NT2/D1 (cell line): Measurements from ENCODE around the gene GRAP.

Source experiments
- DNase-seq: peaks from one replicate; pipeline ENCODE4 v3.0.0-alpha.2; 2011; ENCODE audit warnings: low read depth, low spot score
- H3K27me3 ChIP-seq: 2 replicates; pipeline ENCODE4 v1.6.0; 2011; ENCODE audit warnings: mild to moderate bottlenecking; ENCODE audit not compliant: insufficient read length, insufficient read depth
- H3K36me3 ChIP-seq: 2 replicates; pipeline ENCODE4 v1.6.1; 2011; ENCODE audit warnings: mild to moderate bottlenecking, low read length, mixed read lengths; ENCODE audit not compliant: insufficient read depth, insufficient read length
- H3K4me1 ChIP-seq: 2 replicates; pipeline ENCODE4 v1.5.1; 2011; ENCODE audit not compliant: insufficient read depth, insufficient read length
- H3K4me3 ChIP-seq: 2 replicates; pipeline ENCODE4 v1.5.1; 2011; ENCODE audit warnings: low read depth; ENCODE audit not compliant: insufficient read length
- H3K9ac ChIP-seq: 2 replicates; pipeline ENCODE4 v1.6.0; 2011; ENCODE audit warnings: low read depth; ENCODE audit not compliant: insufficient read length
- H3K9me3 ChIP-seq: 2 replicates; pipeline ENCODE4 v1.5.1; 2011; ENCODE audit warnings: mild to moderate bottlenecking, low read length; ENCODE audit not compliant: insufficient read depth
- SUZ12 ChIP-seq: IDR thresholded peaks from 2 replicates; pipeline ENCODE4 v1.6.1; 2011; ENCODE audit not compliant: insufficient read length, insufficient read depth; ENCODE audit errors: extremely low read depth
- YY1 ChIP-seq: IDR thresholded peaks from 2 replicates; pipeline ENCODE4 v1.6.1; 2011; ENCODE audit not compliant: insufficient read length, insufficient read depth
- ZNF274 ChIP-seq: IDR thresholded peaks from 2 replicates; pipeline ENCODE4 v1.6.1; 2011; ENCODE audit warnings: mild to moderate bottlenecking, low read depth, low read length

The GRAP gene

GRCh38 chr17:18988546-18989173 is 58.1 kb downstream of the GRAP start:
- TF ChIP-seq SUZ12 (no peak), YY1 (no peak), ZNF274 (no peak)
- Histone ChIP-seq H3K9me3 (no peaks in the 10 kb centered on the region), H3K4me3 (no peak overlapping the region), H3K36me3 (peaks cover 68% of the 10 kb centered on the region), H3K27me3 (no peaks in the 10 kb centered on the region), H3K4me1 (peaks cover under 1% of the 10 kb centered on the region), H3K9ac (no peak overlapping the region)
- DNase-seq, result no peak

- no peaks in the 10 kb centered on the region for H3K9me3 ChIP-seq
- DNase-seq, result no peak
- H3K36me3 ChIP-seq, result peaks cover 72% of the 10 kb centered on the region
- no peaks in the 10 kb centered on the region for H3K27me3 ChIP-seq
- no peak overlapping the region for H3K9ac ChIP-seq
- H3K4me3 ChIP-seq, result no peak overlapping the region
- peaks cover 4% of the 10 kb centered on the region for H3K4me1 ChIP-seq
- TF ChIP-seq ZNF274, result no peak
Observed at GRCh38 chr17:18987862-18988545, 58.8 kb downstream of the GRAP start.

GRCh38 chr17:18987230-18987610 is 59.5 kb downstream of the GRAP start:
- no peaks in the 10 kb centered on the region for H3K27me3 ChIP-seq
- H3K9me3 ChIP-seq, result no peaks in the 10 kb centered on the region
- H3K4me1 ChIP-seq, result peaks cover 9% of the 10 kb centered on the region
- H3K9ac ChIP-seq, result no peak overlapping the region
- no peak for DNase-seq
- H3K4me3 ChIP-seq, result no peak overlapping the region
- TF ChIP-seq SUZ12, result no peak
- TF ChIP-seq ZNF274, result no peak
- no peak for TF ChIP-seq YY1
- H3K36me3 ChIP-seq, result peaks cover 72% of the 10 kb centered on the region

GRCh38 chr17:18986541-18987229 is 60.1 kb downstream of the GRAP start:
- DNase-seq, result no peak
- TF ChIP-seq ZNF274 (no peak), SUZ12 (no peak), YY1 (no peak)
- H3K9ac ChIP-seq, result no peak overlapping the region
- H3K9me3 ChIP-seq, result no peaks in the 10 kb centered on the region
- peaks cover 69% of the 10 kb centered on the region for H3K36me3 ChIP-seq
- no peaks in the 10 kb centered on the region for H3K27me3 ChIP-seq
- peaks cover 12% of the 10 kb centered on the region for H3K4me1 ChIP-seq
- no peak overlapping the region for H3K4me3 ChIP-seq

- Histone ChIP-seq H3K9me3 (no peaks in the 10 kb centered on the region), H3K9ac (no peak overlapping the region), H3K4me1 (peaks cover 18% of the 10 kb centered on the region), H3K4me3 (no peak overlapping the region), H3K36me3 (peaks cover 60% of the 10 kb centered on the region), H3K27me3 (no peaks in the 10 kb centered on the region)
- no peak for DNase-seq
- no peak for TF ChIP-seq SUZ12
- TF ChIP-seq YY1, result no peak
- no peak for TF ChIP-seq ZNF274
Observed at GRCh38 chr17:18985475-18985874, 61.3 kb downstream of the GRAP start.

GRCh38 chr17:18984273-18985114 is 62.3 kb downstream of the GRAP start:
- Histone ChIP-seq H3K27me3 (no peaks in the 10 kb centered on the region), H3K4me1 (peaks cover 21% of the 10 kb centered on the region), H3K9ac (peak overlapping the region; percentile 10), H3K36me3 (peaks cover 63% of the 10 kb centered on the region), H3K9me3 (no peaks in the 10 kb centered on the region), H3K4me3 (no peak overlapping the region)
- TF ChIP-seq ZNF274 (no peak), YY1 (no peak), SUZ12 (no peak)
- DNase-seq, result no peak
